ENCODE results near the gene DAD1. TPM values are rescaled to one million over a fixed set of nuclear protein-coding genes. Genes with fewer than 3 reads are reported as not detected.

DAD1 gene
- total RNA-seq, 1 donor from 2014 or later, result 149 TPM

DNA sequence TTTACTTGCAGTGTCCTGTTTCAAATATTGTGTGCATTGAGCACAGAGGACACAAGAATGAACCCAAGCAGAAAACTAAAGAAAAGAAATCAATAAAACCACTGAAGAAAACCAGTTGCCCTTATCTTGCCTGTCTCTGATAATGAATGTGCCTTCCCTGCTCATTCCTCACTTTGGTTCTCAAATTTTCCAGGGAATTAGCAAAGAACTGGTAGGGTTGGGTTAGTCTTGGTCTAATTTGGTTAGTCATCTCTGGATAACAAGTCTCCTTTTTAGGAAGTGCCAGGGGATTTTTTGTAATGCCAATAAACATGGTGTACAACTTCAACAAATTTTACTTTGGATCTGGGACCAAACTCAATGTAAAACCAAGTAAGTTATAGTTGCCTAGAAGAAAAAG, 65.7 kb downstream of the DAD1 start:
- no peak overlapping the region for H3K4me3 Mint-ChIP-seq (ENCODE audit: low read depth)
- H3K27ac Mint-ChIP-seq, result peak overlapping the region; percentile 82
- TF ChIP-seq CTCF (IDR thresholded peaks at IDR 0.05; ENCODE audit: unreplicated experiment), result no peak

GRCh38 chr14:22522466-22522957, 66.5 kb downstream of the DAD1 start:
- H3K4me1 Mint-ChIP-seq (ENCODE audit: low read depth), result peaks cover 65% of the 10 kb centered on the region
- peaks cover 6% of the 10 kb centered on the region for H3K9me3 Mint-ChIP-seq (ENCODE audit: low read depth)

More for the DNA sequence above, 65.7 kb downstream of the DAD1 start:
- H3K9me3 Mint-ChIP-seq (ENCODE audit: low read depth), result peaks cover 6% of the 10 kb centered on the region
- H3K4me1 Mint-ChIP-seq (ENCODE audit: low read depth), result peaks cover 59% of the 10 kb centered on the region
- H3K27me3 Mint-ChIP-seq, result no peaks in the 10 kb centered on the region
- no peaks in the 10 kb centered on the region for H3K36me3 Mint-ChIP-seq (ENCODE audit: insufficient read depth)
- no peak for DNase-seq (ENCODE audit: low spot score, unreplicated experiment)

GRCh38 chr14:22521449-22522239, 67.4 kb downstream of the DAD1 start:
- peaks cover 66% of the 10 kb centered on the region for H3K4me1 Mint-ChIP-seq (ENCODE audit: low read depth)
- H3K27me3 Mint-ChIP-seq, result no peaks in the 10 kb centered on the region
- H3K36me3 Mint-ChIP-seq (ENCODE audit: insufficient read depth), result no peaks in the 10 kb centered on the region
- H3K4me3 Mint-ChIP-seq (ENCODE audit: low read depth), result peak overlapping the region; percentile 27
- H3K27ac Mint-ChIP-seq, result peak overlapping the region; percentile 88
- no peak for TF ChIP-seq CTCF (IDR thresholded peaks at IDR 0.05; ENCODE audit: unreplicated experiment)
- peaks cover 6% of the 10 kb centered on the region for H3K9me3 Mint-ChIP-seq (ENCODE audit: low read depth)
- DNase-seq (ENCODE audit: low spot score, unreplicated experiment), result no peak

More at GRCh38 chr14:22522466-22522957, 66.5 kb downstream of the DAD1 start:
- Mint-ChIP-seq H3K27ac (peak overlapping the region; percentile 82), H3K4me3 (ENCODE audit: low read depth) (no peak overlapping the region), H3K36me3 (ENCODE audit: insufficient read depth) (no peaks in the 10 kb centered on the region), H3K27me3 (no peaks in the 10 kb centered on the region)
- DNase-seq (ENCODE audit: low spot score, unreplicated experiment), result no peak
- no peak for TF ChIP-seq CTCF (IDR thresholded peaks at IDR 0.05; ENCODE audit: unreplicated experiment)

DNA sequence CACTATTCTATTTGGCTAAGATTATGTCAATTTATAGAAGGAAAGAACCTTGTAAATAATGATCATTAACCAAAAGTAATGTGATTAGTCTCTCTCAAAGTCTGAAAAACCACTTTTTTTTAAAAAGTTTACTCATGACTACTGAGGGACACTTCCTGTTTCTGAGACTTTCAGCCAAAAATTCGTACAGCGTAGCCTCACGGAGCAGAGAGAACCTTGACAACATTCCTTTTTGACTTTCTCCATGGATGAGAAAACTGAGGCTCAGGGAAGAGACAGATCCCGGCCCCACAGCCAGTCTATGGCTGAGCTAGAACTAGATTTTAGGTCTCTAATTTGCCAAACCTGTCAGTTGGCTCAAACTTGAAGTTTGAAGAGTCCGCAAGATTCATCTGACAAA, 68.2 kb downstream of the DAD1 start:
- DNase-seq (ENCODE audit: low spot score, unreplicated experiment), result no peak
- no peak overlapping the region for H3K4me3 Mint-ChIP-seq (ENCODE audit: low read depth)
- TF ChIP-seq CTCF (IDR thresholded peaks at IDR 0.05; ENCODE audit: unreplicated experiment), result no peak
- peaks cover 66% of the 10 kb centered on the region for H3K4me1 Mint-ChIP-seq (ENCODE audit: low read depth)
- no peaks in the 10 kb centered on the region for H3K27me3 Mint-ChIP-seq
- no peak overlapping the region for H3K27ac Mint-ChIP-seq
- H3K36me3 Mint-ChIP-seq (ENCODE audit: insufficient read depth), result no peaks in the 10 kb centered on the region
- peaks cover 6% of the 10 kb centered on the region for H3K9me3 Mint-ChIP-seq (ENCODE audit: low read depth)

- Mint-ChIP-seq H3K4me1 (ENCODE audit: low read depth) (peaks cover 64% of the 10 kb centered on the region), H3K27ac (no peak overlapping the region), H3K36me3 (ENCODE audit: insufficient read depth) (no peaks in the 10 kb centered on the region), H3K4me3 (ENCODE audit: low read depth) (no peak overlapping the region), H3K9me3 (ENCODE audit: low read depth) (peaks cover 6% of the 10 kb centered on the region), H3K27me3 (no peaks in the 10 kb centered on the region)
- TF ChIP-seq CTCF (IDR thresholded peaks at IDR 0.05; ENCODE audit: unreplicated experiment), result no peak
- no peak for DNase-seq (ENCODE audit: low spot score, unreplicated experiment)
Measured at GRCh38 chr14:22519877-22520685, 68.9 kb downstream of the DAD1 start.

Measured in progenitor cell of endocrine pancreas (in vitro differentiated cells).